DOHH2 (cell line): ENCODE measurements around the gene PLA2G4B.

Experiments
- H3F3A ChIP-seq: fragments of 200-600 bp; sonication (generic), shearing (Covaris generic); 2 replicates; pipeline ENCODE4 v1.6.0; 2016; ENCODE audit warnings: antibody characterized with exemption, mild to moderate bottlenecking; ENCODE audit not compliant: control insufficient read depth, insufficient read depth
- H3K27ac ChIP-seq: fragments of 200-600 bp; sonication (generic); 2 replicates; pipeline ENCODE4 v1.5.1; 2014; ENCODE audit warnings: low read depth, mild to moderate bottlenecking, low read length, moderate library complexity
- H3K27me3 ChIP-seq: fragments of 200-600 bp; sonication (generic); 2 replicates; pipeline ENCODE4 v1.6.1; 2014; ENCODE audit warnings: mild to moderate bottlenecking, low read length, mixed read lengths; ENCODE audit not compliant: control insufficient read depth
- H3K36me3 ChIP-seq: fragments of 200-600 bp; sonication (generic); 2 replicates; pipeline ENCODE4 v1.6.1; 2014; ENCODE audit warnings: mild to moderate bottlenecking, low read length, moderate library complexity, mixed read lengths; ENCODE audit not compliant: control insufficient read depth
- H3K4me1 ChIP-seq: fragments of 200-600 bp; sonication (generic); 2 replicates; pipeline ENCODE4 v1.6.1; 2014; ENCODE audit warnings: mild to moderate bottlenecking, low read length, mixed read lengths; ENCODE audit not compliant: control insufficient read depth
- H3K4me2 ChIP-seq: fragments of 200-600 bp; sonication (generic); 2 replicates; pipeline ENCODE4 v1.6.0; 2014; ENCODE audit warnings: mild to moderate bottlenecking, low read length, moderate library complexity
- H3K4me3 ChIP-seq: fragments of 200-600 bp; sonication (generic); 2 replicates; pipeline ENCODE4 v1.5.1; 2014; ENCODE audit warnings: mild to moderate bottlenecking, low read length, mixed read lengths
- H3K79me2 ChIP-seq: fragments of 200-600 bp; sonication (generic); 2 replicates; pipeline ENCODE4 v1.6.1; 2014; ENCODE audit warnings: mild to moderate bottlenecking, low read length, mixed read lengths; ENCODE audit not compliant: control insufficient read depth
- H3K9me2 ChIP-seq: fragments of 200-600 bp; sonication (generic); replicated peaks from 2 replicates; pipeline ENCODE4 v1.6.1; 2014; ENCODE audit warnings: mild to moderate bottlenecking, low read length, mixed read lengths; ENCODE audit not compliant: control insufficient read depth
- H3K9me3 ChIP-seq: fragments of 200-600 bp; sonication (generic); 2 replicates; pipeline ENCODE4 v1.6.1; 2014; ENCODE audit warnings: antibody characterized with exemption, low read length, mixed read lengths; ENCODE audit not compliant: control insufficient read depth, insufficient read depth
- H4K20me1 ChIP-seq: fragments of 200-600 bp; sonication (generic); 2 replicates; pipeline ENCODE4 v1.6.0; 2014; ENCODE audit warnings: low read depth, mild to moderate bottlenecking, antibody characterized with exemption, low read length, moderate library complexity; ENCODE audit not compliant: control insufficient read depth, insufficient read depth
- EZH2phosphoT487 ChIP-seq: fragments of 200-600 bp; sonication (generic); IDR thresholded peaks from 2 replicates; pipeline ENCODE4 v1.6.1; 2017; ENCODE audit warnings: borderline replicate concordance, mild to moderate bottlenecking, antibody characterized with exemption, low read length, moderate library complexity, mixed read lengths
- TF ChIP-seq, protein P1 (sequence below): fragments of 200-600 bp; sonication (generic); IDR thresholded peaks from one replicate; pipeline ENCODE4 v1.5.1; 2014; ENCODE audit warnings: antibody characterized with exemption, mild to moderate bottlenecking, low read depth, low read length; ENCODE audit not compliant: poor library complexity, severe bottlenecking

PLA2G4B gene

DNA sequence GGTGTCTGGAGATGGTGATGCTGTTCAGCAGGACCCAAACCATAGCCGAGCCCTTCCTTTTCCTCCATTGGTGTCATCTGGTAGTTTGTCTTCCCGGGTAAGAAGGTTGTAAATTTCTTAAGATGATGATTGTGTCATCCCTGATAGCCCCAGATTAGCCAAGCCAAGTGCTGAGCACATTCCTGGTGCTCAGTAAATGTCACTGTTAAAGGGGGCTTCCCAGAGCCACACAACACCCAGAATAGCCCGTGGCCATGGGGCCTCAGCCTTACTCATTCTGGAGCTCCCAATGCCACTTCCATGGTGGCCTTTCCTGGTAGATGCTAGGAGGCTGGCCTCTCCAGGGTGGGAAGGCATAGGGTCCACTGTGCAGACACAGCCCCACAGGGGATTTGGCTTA is 4.6 kb upstream of the PLA2G4B start:
- H3K27ac ChIP-seq, result no peak overlapping the region
- peaks cover 4% of the 10 kb centered on the region for H3K4me1 ChIP-seq

DNA sequence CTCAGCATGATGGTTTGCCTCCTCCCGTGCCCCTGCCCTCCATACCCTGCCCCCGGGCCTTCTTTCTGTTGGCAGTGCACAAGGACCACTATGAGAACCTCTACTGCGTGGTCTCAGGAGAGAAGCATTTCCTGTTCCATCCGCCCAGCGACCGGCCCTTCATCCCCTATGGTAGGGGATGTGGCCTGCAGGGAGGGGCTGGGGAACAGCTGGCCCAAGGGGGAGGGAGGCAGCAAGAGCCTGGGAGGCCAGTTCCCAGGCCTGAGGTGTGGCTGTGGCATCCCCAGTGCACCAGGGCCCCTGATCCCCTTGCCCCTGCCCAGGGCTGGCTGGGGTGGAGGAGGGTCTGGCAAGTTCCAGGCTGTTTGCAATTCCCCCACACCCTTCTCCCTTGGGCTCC is 2.6 kb upstream of the PLA2G4B start:
- Histone ChIP-seq H3K4me3 (no peak overlapping the region), H3K4me2 (no peak overlapping the region)

More for the DNA sequence above, 4.6 kb upstream of the PLA2G4B start:
- H3K79me2 ChIP-seq, result no peaks in the 10 kb centered on the region
- no peaks in the 10 kb centered on the region for H3F3A ChIP-seq
- no peak for TF ChIP-seq EZH2phosphoT487
- TF ChIP-seq, protein P1, sequence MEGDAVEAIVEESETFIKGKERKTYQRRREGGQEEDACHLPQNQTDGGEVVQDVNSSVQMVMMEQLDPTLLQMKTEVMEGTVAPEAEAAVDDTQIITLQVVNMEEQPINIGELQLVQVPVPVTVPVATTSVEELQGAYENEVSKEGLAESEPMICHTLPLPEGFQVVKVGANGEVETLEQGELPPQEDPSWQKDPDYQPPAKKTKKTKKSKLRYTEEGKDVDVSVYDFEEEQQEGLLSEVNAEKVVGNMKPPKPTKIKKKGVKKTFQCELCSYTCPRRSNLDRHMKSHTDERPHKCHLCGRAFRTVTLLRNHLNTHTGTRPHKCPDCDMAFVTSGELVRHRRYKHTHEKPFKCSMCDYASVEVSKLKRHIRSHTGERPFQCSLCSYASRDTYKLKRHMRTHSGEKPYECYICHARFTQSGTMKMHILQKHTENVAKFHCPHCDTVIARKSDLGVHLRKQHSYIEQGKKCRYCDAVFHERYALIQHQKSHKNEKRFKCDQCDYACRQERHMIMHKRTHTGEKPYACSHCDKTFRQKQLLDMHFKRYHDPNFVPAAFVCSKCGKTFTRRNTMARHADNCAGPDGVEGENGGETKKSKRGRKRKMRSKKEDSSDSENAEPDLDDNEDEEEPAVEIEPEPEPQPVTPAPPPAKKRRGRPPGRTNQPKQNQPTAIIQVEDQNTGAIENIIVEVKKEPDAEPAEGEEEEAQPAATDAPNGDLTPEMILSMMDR, result no peak
- H4K20me1 ChIP-seq, result no peaks in the 10 kb centered on the region
- H3K27me3 ChIP-seq, result no peaks in the 10 kb centered on the region
- H3K4me3 ChIP-seq, result no peak overlapping the region
- H3K4me2 ChIP-seq, result no peak overlapping the region
- no peaks in the 10 kb centered on the region for H3K9me3 ChIP-seq
- H3K36me3 ChIP-seq, result peaks cover 2% of the 10 kb centered on the region; the same call in 1 of the 2 replicates
- no peaks in the 10 kb centered on the region for H3K9me2 ChIP-seq

DNA sequence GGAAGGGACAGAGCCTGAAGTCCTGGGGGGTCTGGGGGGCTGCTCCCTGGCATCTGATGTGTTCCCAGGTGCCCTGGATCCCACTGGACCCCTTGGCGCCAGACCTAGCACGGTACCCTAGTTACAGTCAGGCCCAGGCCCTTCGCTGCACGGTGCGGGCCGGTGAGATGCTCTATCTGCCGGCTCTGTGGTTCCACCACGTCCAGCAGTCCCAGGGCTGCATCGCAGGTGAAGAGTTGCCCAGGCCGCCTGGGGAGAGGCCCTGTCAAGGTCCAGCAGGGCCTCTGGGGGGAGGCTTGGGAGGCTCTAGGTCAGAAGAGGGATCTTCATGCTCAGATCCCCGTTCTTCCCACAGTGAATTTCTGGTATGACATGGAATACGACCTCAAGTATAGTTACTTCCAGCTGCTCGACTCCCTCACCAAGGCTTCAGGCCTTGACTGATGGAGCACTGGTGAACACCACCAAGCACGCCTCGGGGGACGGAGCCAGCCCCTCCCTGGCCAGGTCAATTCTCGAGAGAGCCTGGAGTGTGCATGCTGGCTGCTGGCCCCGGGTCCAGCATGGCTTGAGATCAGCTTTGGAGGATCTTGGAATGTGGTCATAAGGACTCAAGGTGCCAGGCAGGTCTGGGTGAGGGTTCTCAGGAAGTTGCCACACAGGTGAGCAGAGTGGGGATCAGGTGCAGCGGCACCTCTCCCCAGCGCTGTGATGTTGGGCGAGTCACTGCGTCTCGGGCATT is 1.8 kb upstream of the PLA2G4B start:
- Histone ChIP-seq H3K79me2 (no peaks in the 10 kb centered on the region), H3K27me3 (no peaks in the 10 kb centered on the region), H3K36me3 (peaks cover 2% of the 10 kb centered on the region; the same call in 1 of the 2 replicates), H3K4me2 (no peak overlapping the region), H3F3A (no peaks in the 10 kb centered on the region), H3K4me1 (no peaks in the 10 kb centered on the region), H3K9me2 (no peaks in the 10 kb centered on the region), H3K4me3 (no peak overlapping the region), H3K27ac (no peak overlapping the region), H3K9me3 (no peaks in the 10 kb centered on the region), H4K20me1 (no peaks in the 10 kb centered on the region)
- TF ChIP-seq EZH2phosphoT487, result no peak
- TF ChIP-seq, protein P1, result no peak

More for the DNA sequence above, 2.6 kb upstream of the PLA2G4B start:
- H3K9me3 ChIP-seq, result no peaks in the 10 kb centered on the region
- peaks cover 2% of the 10 kb centered on the region; the same call in 1 of the 2 replicates for H3K36me3 ChIP-seq
- H3K27ac ChIP-seq, result no peak overlapping the region
- no peaks in the 10 kb centered on the region for H3F3A ChIP-seq
- no peaks in the 10 kb centered on the region for H4K20me1 ChIP-seq
- no peaks in the 10 kb centered on the region for H3K9me2 ChIP-seq
- H3K4me1 ChIP-seq, result no peaks in the 10 kb centered on the region
- TF ChIP-seq EZH2phosphoT487, result no peak
- no peaks in the 10 kb centered on the region for H3K79me2 ChIP-seq
- no peaks in the 10 kb centered on the region for H3K27me3 ChIP-seq

DNA sequence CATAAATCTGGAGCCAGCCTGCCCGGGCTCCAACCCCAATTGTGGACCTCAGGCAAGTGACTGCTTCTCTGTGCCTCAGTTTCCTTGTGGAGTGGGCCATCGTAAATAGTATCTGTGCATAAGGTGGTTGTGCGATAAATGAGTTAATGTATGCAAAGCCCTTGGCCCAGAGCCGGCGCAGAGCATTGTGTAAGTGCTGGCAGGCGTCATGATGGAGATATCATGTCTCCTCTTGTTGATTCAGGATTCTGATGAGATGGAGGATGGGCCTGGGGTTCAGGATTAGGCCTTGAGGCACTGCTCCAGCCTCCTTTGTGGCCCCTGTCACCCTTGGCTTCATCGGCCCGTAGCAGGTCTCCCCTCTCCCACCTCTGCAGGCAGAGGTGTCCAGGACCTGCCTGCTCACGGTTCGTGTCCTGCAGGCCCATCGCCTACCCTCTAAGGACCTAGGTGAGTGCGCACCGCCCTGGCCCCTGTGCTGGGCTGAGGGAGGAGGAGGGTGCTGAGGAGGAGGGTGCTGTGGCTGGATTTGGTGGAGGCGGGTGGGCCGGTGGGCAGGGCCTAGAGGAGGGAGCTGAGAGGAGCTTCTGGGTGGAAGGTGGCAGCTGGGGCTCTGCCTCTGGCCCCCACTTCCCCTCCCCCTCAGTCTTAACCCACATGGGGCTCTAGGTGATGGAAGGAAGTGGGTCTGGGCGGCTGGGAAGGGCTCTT is 1.3 kb downstream of the PLA2G4B start:
- no peaks in the 10 kb centered on the region for H4K20me1 ChIP-seq
- H3F3A ChIP-seq, result no peaks in the 10 kb centered on the region
- H3K4me3 ChIP-seq, result no peak overlapping the region
- no peaks in the 10 kb centered on the region for H3K4me1 ChIP-seq
- H3K36me3 ChIP-seq, result no peaks in the 10 kb centered on the region
- H3K4me2 ChIP-seq, result no peak overlapping the region
- H3K79me2 ChIP-seq, result no peaks in the 10 kb centered on the region
- H3K9me3 ChIP-seq, result no peaks in the 10 kb centered on the region
- H3K9me2 ChIP-seq, result no peaks in the 10 kb centered on the region
- TF ChIP-seq EZH2phosphoT487, result no peak
- TF ChIP-seq, protein P1, result no peak
- H3K27ac ChIP-seq, result no peak overlapping the region
- no peaks in the 10 kb centered on the region for H3K27me3 ChIP-seq
